ENCODE results near the gene NUAK2.
A peak's percentile ranks its signal among the peaks of the same experiment; 100 is the strongest.

NUAK2 gene

DNA sequence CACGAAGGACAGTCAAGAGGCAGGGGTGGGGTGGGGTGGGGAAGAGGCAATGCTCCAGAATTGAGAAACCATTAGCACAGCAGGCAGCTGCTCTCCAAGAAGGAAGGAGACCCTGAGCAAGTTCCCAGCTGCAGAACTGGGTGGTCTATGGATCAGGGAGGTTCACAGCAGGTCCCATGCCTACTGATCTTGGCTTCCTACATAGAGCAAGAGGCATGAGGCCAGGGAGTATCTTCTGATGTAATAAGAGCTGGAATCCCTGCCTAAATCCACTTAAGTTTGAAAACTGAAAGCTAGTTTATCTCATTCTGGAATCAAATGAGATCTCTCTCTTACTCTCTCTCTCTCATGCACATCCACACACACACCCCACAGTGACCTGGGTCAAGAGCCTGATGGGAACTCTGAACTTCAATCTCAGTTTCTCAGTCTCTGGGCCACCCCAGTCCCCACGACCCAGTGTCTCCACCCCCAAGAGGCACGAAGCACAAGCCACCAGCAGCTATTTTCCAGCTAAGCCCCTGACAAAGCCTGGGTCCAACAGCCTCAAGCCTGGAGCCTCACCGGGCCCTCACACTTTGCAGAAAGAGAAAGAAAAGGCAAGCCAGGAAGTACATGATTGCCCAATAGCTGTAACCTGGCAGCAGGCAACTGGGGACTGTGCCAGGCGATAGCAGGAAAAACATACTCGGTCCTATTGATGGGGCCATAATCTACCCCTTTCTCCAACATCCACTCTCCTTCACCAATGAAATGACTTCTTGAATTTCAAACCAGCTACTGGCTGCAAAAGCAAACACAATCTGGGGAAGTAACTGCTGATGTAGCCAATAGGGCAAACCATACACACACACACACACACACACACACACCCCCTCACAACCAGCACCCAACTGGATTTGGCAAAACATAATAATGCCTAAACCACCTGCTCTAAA lies 2.2 kb downstream of the NUAK2 start:
- no peaks in the 10 kb centered on the region for H3K27me3 ChIP-seq (ENCODE audit: control insufficient read depth in 1 of 2, insufficient read depth in 2 of 2, low read length in 2 of 2)
- H3K4me1 ChIP-seq (ENCODE audit: control insufficient read depth in 1 of 2, insufficient read depth in 2 of 2, low read length in 2 of 2), result peaks cover 52 to 54% of the 10 kb centered on the region in 2 donors
- no peaks in the 10 kb centered on the region for H3K9me3 ChIP-seq (ENCODE audit: control insufficient read depth in 1 of 2, low read length in 2 of 2)
- H3K27ac ChIP-seq (ENCODE audit: low read depth, low read length), result peak overlapping the region; percentile 71
- H3K36me3 ChIP-seq (ENCODE audit: control insufficient read depth in 1 of 2, insufficient read depth in 2 of 2, low read length in 2 of 2), result no peaks in the 10 kb centered on the region
- H3K4me3 ChIP-seq (ENCODE audit: low read depth in 1 of 2, low read length in 2 of 2), result peak overlapping the region; percentile 62 to 91
- peak overlapping the region; percentile 71 to 84 for H3K9ac ChIP-seq (ENCODE audit: low read depth in 1 of 2, low read length in 2 of 2)

DNA sequence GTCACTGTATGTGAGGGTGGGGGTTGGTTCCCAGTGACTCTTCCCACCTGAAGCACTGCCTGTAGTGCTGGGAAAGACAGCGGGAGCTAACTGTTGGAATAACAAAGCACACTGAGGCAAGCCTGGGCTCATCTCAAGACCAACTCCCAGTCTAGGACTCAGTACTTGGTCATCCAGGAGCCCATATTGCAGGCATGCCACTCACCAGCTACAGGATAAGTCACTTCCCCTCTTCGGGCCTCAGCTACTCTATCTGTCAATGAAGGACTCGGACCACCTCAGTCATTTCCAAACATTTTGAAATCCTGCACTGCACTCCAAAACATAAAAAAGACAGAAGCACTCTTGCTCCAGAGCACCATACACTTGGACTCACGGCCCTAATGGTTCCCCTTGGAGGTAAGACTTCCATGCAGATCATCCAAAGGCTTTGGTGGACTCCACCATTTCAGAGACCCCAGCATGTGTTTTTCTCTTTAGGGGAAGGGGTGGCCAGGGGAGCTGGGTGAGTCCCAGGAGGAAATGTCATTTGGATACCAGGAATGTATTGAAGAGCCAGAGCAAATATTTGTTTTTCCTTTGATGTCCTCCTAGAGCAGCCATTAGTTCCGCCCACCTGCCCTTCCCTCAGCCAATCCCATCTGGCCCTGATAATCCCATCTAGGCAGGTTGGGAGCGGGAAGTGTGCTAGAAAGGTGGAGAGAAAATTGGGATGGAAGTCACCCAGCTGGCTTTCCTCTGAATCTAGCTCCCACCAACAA lies 3.1 kb downstream of the NUAK2 start:
- H3K4me3 ChIP-seq (ENCODE audit: low read depth in 1 of 2, low read length in 2 of 2), result peak overlapping the region; percentile 62 to 91

DNA sequence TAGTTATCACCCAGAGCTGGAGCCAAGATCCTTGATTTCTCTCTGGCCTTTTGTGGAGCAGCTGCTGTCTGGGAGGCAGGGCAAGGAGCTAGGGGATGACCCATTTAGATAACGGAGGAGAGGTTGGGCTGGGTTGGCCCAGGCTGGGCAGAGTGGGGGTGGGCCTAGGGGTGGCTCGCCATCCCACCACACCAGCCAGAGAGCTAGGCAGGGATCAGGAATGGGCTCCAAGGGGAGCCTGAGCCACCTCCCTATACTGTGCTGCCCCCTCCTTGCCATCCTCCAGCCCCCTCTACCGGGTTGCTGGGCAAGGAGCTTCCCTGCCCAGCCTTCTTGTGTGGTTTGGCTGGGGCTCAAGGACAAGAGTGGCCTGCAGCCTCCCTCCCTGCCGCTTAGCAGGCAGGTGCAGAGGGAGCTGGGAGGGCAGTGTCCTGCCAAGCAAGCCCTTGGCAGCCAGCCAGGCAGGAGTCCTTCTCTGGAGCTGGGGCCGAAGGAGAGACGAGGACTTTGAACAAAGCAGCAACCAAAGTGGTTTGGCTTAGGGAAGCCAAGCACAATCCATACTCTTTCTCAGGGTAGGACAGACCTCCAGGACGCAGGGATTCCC lies 4.1 kb downstream of the NUAK2 start:
- H3K4me3 ChIP-seq (ENCODE audit: low read depth in 1 of 2, low read length in 2 of 2), result peak overlapping the region; percentile 62 to 91
- peak overlapping the region; percentile 20 for H3K27ac ChIP-seq (ENCODE audit: low read depth, low read length)
- H3K9me3 ChIP-seq (ENCODE audit: control insufficient read depth in 1 of 2, low read length in 2 of 2), result no peaks in the 10 kb centered on the region
- H3K9ac ChIP-seq (ENCODE audit: low read depth in 1 of 2, low read length in 2 of 2), result peak overlapping the region; percentile 37 to 52
- peaks cover 67 to 68% of the 10 kb centered on the region in 2 donors for H3K4me1 ChIP-seq (ENCODE audit: control insufficient read depth in 1 of 2, insufficient read depth in 2 of 2, low read length in 2 of 2)
- no peaks in the 10 kb centered on the region for H3K27me3 ChIP-seq (ENCODE audit: control insufficient read depth in 1 of 2, insufficient read depth in 2 of 2, low read length in 2 of 2)
- no peaks in the 10 kb centered on the region for H3K36me3 ChIP-seq (ENCODE audit: control insufficient read depth in 1 of 2, insufficient read depth in 2 of 2, low read length in 2 of 2)

More for the DNA sequence above, 3.1 kb downstream of the NUAK2 start:
- Histone ChIP-seq H3K4me1 (ENCODE audit: control insufficient read depth in 1 of 2, insufficient read depth in 2 of 2, low read length in 2 of 2) (peaks cover 61 to 64% of the 10 kb centered on the region in 2 donors), H3K36me3 (ENCODE audit: control insufficient read depth in 1 of 2, insufficient read depth in 2 of 2, low read length in 2 of 2) (no peaks in the 10 kb centered on the region), H3K27ac (ENCODE audit: low read depth, low read length) (peak overlapping the region; percentile 71), H3K9me3 (ENCODE audit: control insufficient read depth in 1 of 2, low read length in 2 of 2) (no peaks in the 10 kb centered on the region), H3K9ac (ENCODE audit: low read depth in 1 of 2, low read length in 2 of 2) (peak overlapping the region in 1 of 2 donors; percentile 48), H3K27me3 (ENCODE audit: control insufficient read depth in 1 of 2, insufficient read depth in 2 of 2, low read length in 2 of 2) (no peaks in the 10 kb centered on the region)

DNA sequence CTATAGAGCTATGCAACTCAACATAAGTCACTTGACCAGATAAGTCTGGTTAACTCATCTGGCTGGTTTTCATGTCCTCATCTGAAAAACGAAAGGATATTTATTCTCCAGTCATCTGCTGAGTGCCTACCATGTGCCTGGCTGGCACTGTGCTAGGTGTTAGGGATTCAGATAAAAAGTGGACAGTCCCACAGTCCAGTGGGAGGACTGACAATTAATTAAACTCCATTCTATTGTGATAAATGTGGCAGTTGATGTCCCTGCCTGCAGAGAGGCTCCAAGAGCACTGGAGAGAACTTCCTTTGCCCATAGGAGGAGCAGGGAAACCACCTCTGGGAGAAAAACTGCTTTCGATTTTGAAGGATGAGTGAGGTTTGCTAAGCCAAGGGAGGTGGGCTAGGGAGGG lies 5.4 kb downstream of the NUAK2 start:
- Histone ChIP-seq H3K27ac (ENCODE audit: low read depth, low read length) (peak overlapping the region; percentile 47), H3K27me3 (ENCODE audit: control insufficient read depth in 1 of 2, insufficient read depth in 2 of 2, low read length in 2 of 2) (no peaks in the 10 kb centered on the region), H3K4me3 (ENCODE audit: low read depth in 1 of 2, low read length in 2 of 2) (peak overlapping the region; percentile 13 to 62), H3K36me3 (ENCODE audit: control insufficient read depth in 1 of 2, insufficient read depth in 2 of 2, low read length in 2 of 2) (peaks cover 8 to 10% of the 10 kb centered on the region in 2 donors), H3K9ac (ENCODE audit: low read depth in 1 of 2, low read length in 2 of 2) (peak overlapping the region in 1 of 2 donors; percentile 52), H3K9me3 (ENCODE audit: control insufficient read depth in 1 of 2, low read length in 2 of 2) (no peaks in the 10 kb centered on the region), H3K4me1 (ENCODE audit: control insufficient read depth in 1 of 2, insufficient read depth in 2 of 2, low read length in 2 of 2) (peaks cover 75 to 77% of the 10 kb centered on the region in 2 donors)

DNA sequence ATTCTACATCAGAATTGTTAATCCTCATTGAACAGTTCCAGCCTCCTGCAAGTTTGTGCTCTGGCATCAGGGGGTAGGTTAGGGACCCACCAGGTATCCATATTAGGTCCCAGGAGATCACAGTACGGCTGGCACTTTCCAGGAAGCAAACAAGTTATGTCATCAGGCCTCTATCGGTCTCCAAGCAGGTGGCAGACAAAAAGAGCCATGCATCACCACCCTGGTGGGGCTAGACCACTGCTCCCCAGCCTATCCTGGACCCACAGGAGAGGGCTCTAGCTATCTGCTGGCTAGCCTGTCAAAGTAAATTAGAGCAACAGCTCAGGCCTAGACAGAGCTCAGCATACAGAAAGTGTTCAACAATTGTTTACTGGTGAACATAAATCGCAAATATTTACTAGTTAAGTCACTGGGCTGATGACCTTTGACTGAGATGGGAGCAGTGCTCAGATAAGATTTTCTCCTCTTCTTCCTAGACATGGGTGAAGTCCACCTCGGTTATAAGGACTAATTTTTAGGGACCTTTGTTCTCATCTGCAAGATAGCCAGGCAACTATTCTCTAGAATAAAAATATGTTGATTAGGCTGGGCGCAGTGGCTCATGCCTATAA lies 6.4 kb downstream of the NUAK2 start:
- H3K27me3 ChIP-seq (ENCODE audit: control insufficient read depth in 1 of 2, insufficient read depth in 2 of 2, low read length in 2 of 2), result no peaks in the 10 kb centered on the region
- no peaks in the 10 kb centered on the region for H3K9me3 ChIP-seq (ENCODE audit: control insufficient read depth in 1 of 2, low read length in 2 of 2)
- peaks cover 18 to 19% of the 10 kb centered on the region in 2 donors for H3K36me3 ChIP-seq (ENCODE audit: control insufficient read depth in 1 of 2, insufficient read depth in 2 of 2, low read length in 2 of 2)
- H3K4me3 ChIP-seq (ENCODE audit: low read depth in 1 of 2, low read length in 2 of 2), result peak overlapping the region in 1 of 2 donors; percentile 0
- H3K4me1 ChIP-seq (ENCODE audit: control insufficient read depth in 1 of 2, insufficient read depth in 2 of 2, low read length in 2 of 2), result peaks cover 86% of the 10 kb centered on the region in 2 donors
- H3K27ac ChIP-seq (ENCODE audit: low read depth, low read length), result peak overlapping the region; percentile 16
- peak overlapping the region; percentile 1 to 26 for H3K9ac ChIP-seq (ENCODE audit: low read depth in 1 of 2, low read length in 2 of 2)

DNA sequence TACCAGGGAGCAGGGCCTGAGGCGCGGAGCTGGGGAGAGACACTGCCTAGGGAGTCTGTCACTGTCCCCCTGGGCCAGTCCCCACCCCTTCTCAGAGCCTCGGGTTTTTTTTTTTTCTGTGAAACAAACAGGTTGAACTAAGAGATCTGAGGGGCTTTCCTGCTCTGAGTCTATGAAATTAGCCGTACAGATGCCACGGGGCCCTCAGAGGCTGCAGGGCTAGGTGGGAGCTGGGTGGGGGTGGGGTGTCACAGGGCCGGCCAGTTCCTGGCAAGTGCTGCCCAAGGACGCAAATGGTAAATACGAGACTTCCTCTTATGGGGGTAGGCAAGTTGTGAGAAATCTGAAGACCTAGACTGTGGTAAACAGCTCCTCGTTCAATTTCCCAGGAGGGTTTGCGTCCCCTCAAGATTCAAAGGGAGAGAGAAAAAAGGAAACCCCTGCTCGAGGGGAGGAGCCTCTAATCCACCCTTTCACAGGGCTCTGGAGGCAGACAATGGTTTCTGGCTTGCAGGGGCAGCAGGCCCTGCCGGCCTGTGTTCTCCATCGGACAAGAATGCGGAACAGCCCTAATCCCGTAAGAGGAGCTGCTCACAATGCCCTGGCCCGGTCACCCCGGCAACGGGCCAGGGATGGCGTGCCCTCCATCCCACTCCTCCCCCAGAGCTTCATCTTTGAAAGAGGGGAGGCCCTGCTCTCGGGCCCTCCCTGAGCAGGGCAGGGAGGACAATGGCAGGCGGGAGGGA lies 7.8 kb downstream of the NUAK2 start:
- Histone ChIP-seq H3K4me1 (ENCODE audit: control insufficient read depth in 1 of 2, insufficient read depth in 2 of 2, low read length in 2 of 2) (peaks cover 87 to 90% of the 10 kb centered on the region in 2 donors), H3K27ac (ENCODE audit: low read depth, low read length) (peak overlapping the region; percentile 69), H3K4me3 (ENCODE audit: low read depth in 1 of 2, low read length in 2 of 2) (peak overlapping the region; percentile 40 to 51), H3K9ac (ENCODE audit: low read depth in 1 of 2, low read length in 2 of 2) (peak overlapping the region; percentile 23 to 40), H3K27me3 (ENCODE audit: control insufficient read depth in 1 of 2, insufficient read depth in 2 of 2, low read length in 2 of 2) (no peaks in the 10 kb centered on the region), H3K9me3 (ENCODE audit: control insufficient read depth in 1 of 2, low read length in 2 of 2) (no peaks in the 10 kb centered on the region), H3K36me3 (ENCODE audit: control insufficient read depth in 1 of 2, insufficient read depth in 2 of 2, low read length in 2 of 2) (peaks cover 29 to 31% of the 10 kb centered on the region in 2 donors)

DNA sequence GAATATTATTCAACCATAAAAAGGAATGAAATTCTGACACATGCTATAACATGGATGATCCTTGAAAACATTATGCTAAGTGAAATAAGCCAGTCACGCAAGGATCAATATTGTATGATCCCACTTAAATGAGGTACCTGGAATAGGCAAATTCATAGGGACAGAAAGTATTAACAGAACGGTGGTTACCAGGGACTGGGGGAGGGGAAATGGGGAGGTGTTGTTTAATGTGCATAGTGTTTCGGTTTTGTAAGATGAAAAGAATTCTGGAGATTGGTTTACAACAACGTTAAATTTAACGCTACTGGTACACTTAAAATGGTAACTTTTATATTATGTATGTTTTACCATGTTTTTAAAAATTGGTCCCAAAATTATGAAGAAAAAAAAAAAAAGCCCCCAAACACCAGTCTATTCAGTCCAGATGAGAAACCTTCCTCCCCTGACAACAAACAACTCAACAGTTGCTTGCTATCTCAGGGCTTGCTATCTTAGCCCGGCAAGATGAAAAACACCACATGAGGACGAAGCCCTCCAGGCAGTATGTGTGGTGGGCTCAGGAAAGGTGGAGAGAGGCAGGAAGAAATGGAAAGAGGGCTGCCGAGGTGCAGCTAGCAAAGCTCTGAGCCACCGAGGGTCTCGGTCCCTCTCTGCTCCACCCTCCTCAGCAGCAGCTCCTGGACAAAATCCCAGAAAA lies 8.5 kb downstream of the NUAK2 start:
- no peaks in the 10 kb centered on the region for H3K9me3 ChIP-seq (ENCODE audit: control insufficient read depth in 1 of 2, low read length in 2 of 2)
- H3K36me3 ChIP-seq (ENCODE audit: control insufficient read depth in 1 of 2, insufficient read depth in 2 of 2, low read length in 2 of 2), result peaks cover 36 to 38% of the 10 kb centered on the region in 2 donors
- H3K27ac ChIP-seq (ENCODE audit: low read depth, low read length), result peak overlapping the region; percentile 69
- H3K27me3 ChIP-seq (ENCODE audit: control insufficient read depth in 1 of 2, insufficient read depth in 2 of 2, low read length in 2 of 2), result no peaks in the 10 kb centered on the region
- H3K4me3 ChIP-seq (ENCODE audit: low read depth in 1 of 2, low read length in 2 of 2), result peak overlapping the region; percentile 34 to 51
- peak overlapping the region; percentile 23 to 40 for H3K9ac ChIP-seq (ENCODE audit: low read depth in 1 of 2, low read length in 2 of 2)
- peaks cover 87 to 90% of the 10 kb centered on the region in 2 donors for H3K4me1 ChIP-seq (ENCODE audit: control insufficient read depth in 1 of 2, insufficient read depth in 2 of 2, low read length in 2 of 2)

DNA sequence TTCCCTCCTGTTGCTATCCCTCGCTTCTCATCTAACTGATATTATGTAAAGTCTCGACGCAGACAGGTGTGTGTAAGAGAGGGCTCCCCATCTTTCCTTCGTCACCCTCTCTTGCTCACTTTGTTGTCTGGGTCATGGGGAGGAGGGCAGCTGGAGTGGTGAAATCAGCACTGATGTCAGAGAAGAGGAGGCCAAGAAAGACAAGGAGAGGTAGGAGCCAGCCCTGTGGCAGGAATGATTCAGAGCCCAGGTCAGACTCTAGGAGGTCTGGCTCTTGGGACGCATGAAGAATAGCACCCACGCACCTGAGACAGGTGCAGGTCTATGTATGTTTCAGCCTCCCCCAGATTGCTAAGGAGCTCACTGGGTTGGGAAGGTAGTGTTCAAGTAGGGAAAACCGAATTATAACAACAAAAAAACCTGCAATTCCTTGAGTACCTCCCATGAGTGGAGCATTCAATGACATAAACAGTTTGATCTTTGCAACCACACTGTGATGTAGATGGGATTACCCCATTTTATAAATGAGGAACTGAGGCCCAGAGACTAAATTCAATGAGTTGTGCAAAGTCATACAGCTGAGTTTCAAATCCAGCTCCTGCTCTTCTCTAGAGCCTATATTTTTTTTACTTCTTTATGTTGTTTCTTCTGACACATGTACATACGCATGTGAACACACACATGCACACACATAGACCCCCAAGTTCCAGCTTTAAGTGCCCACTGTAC lies 10.4 kb downstream of the NUAK2 start:
- Histone ChIP-seq H3K4me1 (ENCODE audit: control insufficient read depth in 1 of 2, insufficient read depth in 2 of 2, low read length in 2 of 2) (peaks cover 84 to 88% of the 10 kb centered on the region in 2 donors), H3K9me3 (ENCODE audit: control insufficient read depth in 1 of 2, low read length in 2 of 2) (no peaks in the 10 kb centered on the region), H3K4me3 (ENCODE audit: low read depth in 1 of 2, low read length in 2 of 2) (no peak overlapping the region), H3K36me3 (ENCODE audit: control insufficient read depth in 1 of 2, insufficient read depth in 2 of 2, low read length in 2 of 2) (peaks cover 54 to 56% of the 10 kb centered on the region in 2 donors), H3K9ac (ENCODE audit: low read depth in 1 of 2, low read length in 2 of 2) (no peak overlapping the region), H3K27ac (ENCODE audit: low read depth, low read length) (peak overlapping the region; percentile 20), H3K27me3 (ENCODE audit: control insufficient read depth in 1 of 2, insufficient read depth in 2 of 2, low read length in 2 of 2) (no peaks in the 10 kb centered on the region)

Data from duodenal mucosa (tissue), 2 donors.